Sigmoid colon (tissue), 4 donors: ENCODE results near the gene ADK.

Source experiments
- CTCF ChIP-seq, 4 experiments: fragments of 450-650 bp in 3 of 4; fragments of 200-600 bp in 1 of 4; IDR thresholded peaks; one replicate each; pipeline ENCODE4 v1.5.1; 2016 to 2019; ENCODE audit warnings: antibody characterized with exemption in 4 of 4, mild to moderate bottlenecking in 3 of 4, moderate library complexity in 2 of 4
- POLR2A ChIP-seq, 2 donors: fragments of 450-650 bp; IDR thresholded peaks; one replicate each; pipeline ENCODE4 v1.6.1; 2016; ENCODE audit warnings: antibody characterized with exemption in 2 of 2, mild to moderate bottlenecking in 2 of 2, moderate library complexity in 2 of 2
- POLR2AphosphoS5 ChIP-seq, 4 donors: sonication (generic); formaldehyde crosslinking; IDR thresholded peaks; one replicate each; pipeline ENCODE4 v1.6.1; 2017; ENCODE audit warnings: antibody characterized with exemption in 4 of 4

DNA sequence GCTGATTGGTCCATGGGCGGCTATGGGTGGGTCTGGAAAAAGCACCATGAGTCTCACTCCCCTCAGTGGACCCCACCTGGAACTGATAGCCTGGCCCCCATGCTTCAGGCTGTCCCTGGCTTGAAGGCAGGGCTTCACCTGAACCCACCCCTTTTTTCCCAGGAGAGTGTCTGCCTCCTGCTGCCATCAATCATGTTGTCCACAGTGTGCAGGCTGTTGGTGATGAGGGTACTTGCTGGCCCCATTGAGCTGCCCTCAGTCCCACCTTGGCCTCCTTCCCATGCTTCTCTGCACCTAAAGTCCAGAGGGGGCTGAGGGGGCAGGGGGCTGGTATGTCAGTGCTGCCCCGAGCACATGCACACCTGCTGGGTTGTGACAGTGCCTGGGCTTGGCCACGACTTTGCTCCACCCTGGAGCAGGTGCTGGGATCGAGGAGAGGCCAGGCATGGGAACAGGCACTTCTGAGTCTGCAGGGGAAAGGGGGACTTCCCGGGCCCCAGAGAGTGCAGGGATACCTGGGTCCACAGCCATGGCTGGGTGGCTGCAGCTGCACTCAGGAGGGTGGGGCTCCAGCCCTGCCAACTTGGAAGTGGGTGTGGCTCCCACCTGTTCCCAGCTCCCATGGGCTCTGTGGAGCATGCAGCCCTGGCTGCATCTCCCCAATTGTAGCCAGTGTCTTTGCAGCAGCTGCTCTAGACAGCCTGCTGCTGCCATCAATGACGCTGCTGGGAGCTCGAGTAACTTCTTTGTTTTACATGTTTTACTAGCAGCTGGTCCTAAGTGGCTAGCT lies 56.9 kb downstream of the ADK start:
- TF ChIP-seq POLR2A (IDR thresholded peaks at IDR 0.05) (no peak), CTCF (IDR thresholded peaks at IDR 0.05) (no peak), POLR2AphosphoS5 (IDR thresholded peaks at IDR 0.05) (no peak)
